IMR-90 (cell line): ENCODE data around the gene PDZD11. TPM values are rescaled to one million over a fixed set of nuclear protein-coding genes. Genes with fewer than 3 reads are reported as not detected.

ENCODE experiments used
- ATAC-seq: fragments of 200-7000 bp; cut with Tn5 transposase; 2 replicates; pipeline ENCODE4 v1.9.1; 2020; ENCODE audit warnings: low read depth, mild to moderate bottlenecking, moderate library complexity
- BruUV-seq: library from RNA; stranded (reverse); fragments of 400-500 nt; replicated peaks from 2 replicates; lab custom pipeline; 2021; lab: Mats Ljungman, UMichigan
- CTCF ChIA-PET: fragments of 300-600 bp; formaldehyde crosslinking; extraction: SDS; loops from one replicate; lab custom pipeline; 2021; ENCODE audit warnings: antibody characterized with exemption; lab: Yijun Ruan, JAX
- POLR2A ChIA-PET: fragments of 300-600 bp; sonication (Branson Sonifier 250); formaldehyde crosslinking; loops from one replicate; lab custom pipeline; 2022; ENCODE audit warnings: antibody characterized with exemption; ENCODE audit not compliant: unreplicated experiment; lab: Charles Lee
- DNase-seq: peaks from one replicate; pipeline ENCODE4 v3.0.0; 2013
- H2AFZ ChIP-seq: replicated peaks from 2 replicates; pipeline ENCODE3; 2013; ENCODE audit warnings: low read length, mild to moderate bottlenecking; ENCODE audit not compliant: poor library complexity
- H2AK5ac ChIP-seq: 2 replicates; pipeline ENCODE4 v1.6.1; 2013; ENCODE audit warnings: low read depth, low read length, inconsistent platforms
- H2AK9ac ChIP-seq: replicated peaks from 2 replicates; pipeline ENCODE3; 2013; ENCODE audit warnings: mild to moderate bottlenecking, low read depth, low read length, moderate library complexity; ENCODE audit not compliant: poor library complexity
- H2BK120ac ChIP-seq: 2 replicates; pipeline ENCODE4 v1.6.1; 2013; ENCODE audit warnings: low read depth, low read length, inconsistent platforms
- H2BK15ac ChIP-seq: 3 replicates; pipeline ENCODE4 v1.6.1; 2013; ENCODE audit warnings: low read depth, low read length, inconsistent platforms
- H2BK20ac ChIP-seq: 2 replicates; pipeline ENCODE4 v1.6.1; 2013; ENCODE audit warnings: low read depth, mild to moderate bottlenecking, inconsistent platforms, low read length, moderate library complexity
- H2BK5ac ChIP-seq: 2 replicates; pipeline ENCODE4 v1.6.1; 2013; ENCODE audit warnings: mild to moderate bottlenecking, low read depth, low read length, inconsistent platforms; ENCODE audit not compliant: poor library complexity, severe bottlenecking
- H3K14ac ChIP-seq: replicated peaks from 2 replicates; pipeline ENCODE4 v1.6.1; 2013; ENCODE audit warnings: low read depth, low read length, inconsistent platforms
- H3K18ac ChIP-seq: 2 replicates; pipeline ENCODE4 v1.6.1; 2013; ENCODE audit warnings: low read depth, low read length, control low read depth
- H3K23ac ChIP-seq: 2 replicates; pipeline ENCODE4 v1.6.1; 2013; ENCODE audit warnings: low read depth, low read length, inconsistent platforms
- H3K27ac ChIP-seq: 2 replicates; pipeline ENCODE4 v1.5.1; 2013; ENCODE audit warnings: mild to moderate bottlenecking, control low read depth, low read length; ENCODE audit not compliant: insufficient read depth
- H3K27me3 ChIP-seq: 2 replicates; pipeline ENCODE4 v1.6.1; 2013; ENCODE audit warnings: low read length; ENCODE audit not compliant: control insufficient read depth, insufficient read depth
- H3K36me3 ChIP-seq: 2 replicates; pipeline ENCODE4 v1.6.1; 2013; ENCODE audit warnings: low read length, mixed read lengths; ENCODE audit not compliant: control insufficient read depth, insufficient read depth
- H3K4ac ChIP-seq: 2 replicates; pipeline ENCODE4 v1.6.1; 2013; ENCODE audit warnings: low read depth, low read length, inconsistent platforms
- H3K4me1 ChIP-seq: 2 replicates; pipeline ENCODE4 v1.6.1; 2013; ENCODE audit warnings: low read length, mixed read lengths; ENCODE audit not compliant: control insufficient read depth, insufficient read depth
- H3K4me2 ChIP-seq: 2 replicates; pipeline ENCODE4 v1.6.1; 2013; ENCODE audit warnings: low read depth, mild to moderate bottlenecking, control low read depth, low read length, moderate library complexity
- H3K4me3 ChIP-seq: 2 replicates; pipeline ENCODE4 v1.5.1; 2013; ENCODE audit warnings: low read depth, mild to moderate bottlenecking, control low read depth, low read length, moderate library complexity; ENCODE audit not compliant: insufficient read depth
- H3K56ac ChIP-seq: 2 replicates; pipeline ENCODE4 v1.6.1; 2013; ENCODE audit warnings: low read length, inconsistent platforms; ENCODE audit not compliant: insufficient read depth; ENCODE audit errors: extremely low read depth
- H3K79me1 ChIP-seq, 2 experiments: 2 replicates each; pipeline ENCODE4 v1.6.1; 2013; ENCODE audit warnings: low read length in 2 of 2, inconsistent platforms in 1 of 2, low read depth in 1 of 2
- H3K9ac ChIP-seq: 2 replicates; pipeline ENCODE4 v1.6.1; 2013; ENCODE audit warnings: low read depth, low read length, control low read depth
- H3K9me1 ChIP-seq: 2 replicates; pipeline ENCODE4 v1.6.1; 2013; ENCODE audit warnings: low read length, inconsistent platforms; ENCODE audit not compliant: insufficient read depth
- H3K9me3 ChIP-seq: 2 replicates; pipeline ENCODE4 v1.6.1; 2013; ENCODE audit warnings: low read length; ENCODE audit not compliant: control insufficient read depth, insufficient read depth
- H4K20me1 ChIP-seq: 2 replicates; pipeline ENCODE4 v1.6.1; 2013; ENCODE audit warnings: low read length, inconsistent platforms; ENCODE audit not compliant: insufficient read depth
- H4K5ac ChIP-seq: 2 replicates; pipeline ENCODE4 v1.6.1; 2013; ENCODE audit warnings: mild to moderate bottlenecking, low read depth, low read length, control low read depth
- H4K8ac ChIP-seq, 2 experiments: 2 replicates each; pipeline ENCODE4 v1.6.1; 2013; ENCODE audit warnings: low read depth in 2 of 2, low read length in 2 of 2, control low read depth in 1 of 2, inconsistent platforms in 1 of 2
- H4K91ac ChIP-seq: 2 replicates; pipeline ENCODE4 v1.6.1; 2013; ENCODE audit warnings: low read depth, low read length, inconsistent platforms; ENCODE audit not compliant: insufficient read depth
- CHD1 ChIP-seq: IDR thresholded peaks from 2 replicates; pipeline ENCODE4 v1.6.1; 2012; ENCODE audit warnings: low read depth, low read length, improper control_type of control experiment
- FOS ChIP-seq: fragments of 150-350 bp; IDR thresholded peaks from 2 replicates; pipeline ENCODE4 v1.6.1; 2016; ENCODE audit warnings: low read depth, low read length
- MAFK ChIP-seq: IDR thresholded peaks from 2 replicates; pipeline ENCODE4 v1.6.1; 2012; ENCODE audit warnings: low read depth, low read length, improper control_type of control experiment
- MXI1 ChIP-seq: IDR thresholded peaks from 2 replicates; pipeline ENCODE4 v1.6.1; 2012; ENCODE audit warnings: low read depth, mild to moderate bottlenecking, low read length, moderate library complexity, borderline replicate concordance
- POLR2A ChIP-seq: IDR thresholded peaks from 2 replicates; pipeline ENCODE4 v1.6.1; 2012; ENCODE audit warnings: mild to moderate bottlenecking, low read depth, low read length
- RAD21 ChIP-seq: IDR thresholded peaks from 2 replicates; pipeline ENCODE4 v1.6.1; 2012; ENCODE audit warnings: low read length, improper control_type of control experiment
- RCOR1 ChIP-seq: IDR thresholded peaks from 2 replicates; pipeline ENCODE4 v1.6.1; 2012; ENCODE audit warnings: mild to moderate bottlenecking, low read length, improper control_type of control experiment; ENCODE audit not compliant: insufficient replicate concordance
- RFX5 ChIP-seq: IDR thresholded peaks from 2 replicates; pipeline ENCODE4 v1.8.0; 2012; ENCODE audit warnings: low read depth, mild to moderate bottlenecking, low read length, moderate library complexity
- SMC3 ChIP-seq: fragments of 150-350 bp; IDR thresholded peaks from 2 replicates; pipeline ENCODE4 v1.6.1; 2016; ENCODE audit warnings: low read depth, mild to moderate bottlenecking, antibody characterized with exemption, low read length, moderate library complexity
- WGBS, 2 experiments: methylation state at CpG; one replicate each; pipeline versions ENCODE4 v1.1.5 to v1.1.7; 2013; ENCODE audit warnings: missing lambda C conversion rate in 2 of 2; ENCODE audit not compliant: insufficient read length in 1 of 2; ENCODE audit errors: extremely low coverage in 2 of 2; 5-methylcytosine and 5-hydroxymethylcytosine counted together
- dilution Hi-C: fragments of 300-500 bp; cut with HindIII; formaldehyde crosslinking; loops from one replicate; pipeline ENCODE4 v1.14.3; 2018; ENCODE audit warnings: low sequenced_read_pairs; ENCODE audit not compliant: unreplicated experiment
- in situ Hi-C: fragments of 300-500 bp; cut with MboI; formaldehyde crosslinking; loops from 3 replicates; pipeline ENCODE4 v1.14.3; 2019; ENCODE audit warnings: low sequenced_read_pairs, inconsistent platforms, mixed read lengths
- intact Hi-C: fragments of 100-400 bp; cut with micrococcal nuclease; formaldehyde crosslinking; loops from 2 replicates; pipeline ENCODE4 v1.10.0; 2022
- polyA plus RNA-seq, 3 experiments: library from polyadenylated mRNA; depleted of rRNA; stranded (reverse); fragments of >200 nt; gene quantifications; 2 replicates each; pipeline ENCODE4 v1.2.3, GENCODE V29; 2012; ENCODE audit warnings: low replicate concordance in 1 of 3
- total RNA-seq: library from RNA; depleted of rRNA; stranded (reverse); fragments of >200 nt; gene quantifications from 2 replicates; pipeline ENCODE4 v1.2.3, GENCODE V29; 2012
- TF ChIP-seq, protein P1 (sequence below): conservative IDR thresholded peaks from 2 replicates; pipeline ENCODE4 v1.5.1; 2012; ENCODE audit warnings: mild to moderate bottlenecking, low read depth, low read length, improper control_type of control experiment

The PDZD11 gene
- total and polyA plus RNA-seq, 2 of the 4 experiments (the other 2 are of a cell fraction) = 84.1 to 100 TPM

DNA sequence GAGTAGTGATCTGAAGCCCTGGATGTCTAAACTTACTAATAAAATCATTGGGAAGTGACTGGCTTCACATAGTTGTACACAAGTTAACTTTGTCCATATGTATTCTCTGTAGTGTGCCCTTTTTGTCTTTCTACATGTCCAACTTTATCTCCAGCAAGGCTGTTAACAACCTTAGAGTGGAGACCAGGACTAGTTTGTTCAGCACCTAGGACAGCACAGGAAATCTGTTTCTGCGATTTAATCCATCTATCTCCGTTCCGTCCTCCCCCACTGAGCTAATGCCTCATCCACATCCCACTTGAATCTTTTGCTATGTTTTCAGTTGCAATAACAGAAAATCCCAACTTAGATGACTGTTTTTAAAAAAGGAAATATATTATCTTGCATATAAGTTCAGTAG lies 24.9 kb downstream of the PDZD11 start:
- Histone ChIP-seq H3K9me3 (no peaks in the 10 kb centered on the region), H2BK20ac (no peak overlapping the region), H3K79me1 (no peaks in the 10 kb centered on the region), H3K9ac (no peak overlapping the region), H3K9me1 (no peaks in the 10 kb centered on the region), H3K4ac (no peak overlapping the region), H3K27ac (no peak overlapping the region), H3K18ac (no peak overlapping the region), H4K5ac (no peak overlapping the region), H4K8ac (no peak overlapping the region), H2AK5ac (no peak overlapping the region), H3K4me3 (no peak overlapping the region), H2BK5ac (no peak overlapping the region), H3K23ac (no peak overlapping the region), H3K4me1 (no peaks in the 10 kb centered on the region), H4K91ac (no peak overlapping the region), H3K14ac (no peak overlapping the region), H3K56ac (no peak overlapping the region), H2AFZ (no peak overlapping the region), H3K27me3 (peaks cover 11% of the 10 kb centered on the region), H2BK15ac (no peak overlapping the region), H3K36me3 (no peaks in the 10 kb centered on the region), H4K20me1 (no peaks in the 10 kb centered on the region), H2AK9ac (no peak overlapping the region), H3K4me2 (no peak overlapping the region), H2BK120ac (no peak overlapping the region)
- no peak for DNase-seq
- POLR2A ChIA-PET = no interaction called here
- TF ChIP-seq MXI1 (no peak), CHD1 (no peak), RFX5 (no peak), RAD21 (no peak), MAFK (no peak), POLR2A (no peak), RCOR1 (no peak), SMC3 (no peak), FOS (no peak)
- TF ChIP-seq, protein P1, sequence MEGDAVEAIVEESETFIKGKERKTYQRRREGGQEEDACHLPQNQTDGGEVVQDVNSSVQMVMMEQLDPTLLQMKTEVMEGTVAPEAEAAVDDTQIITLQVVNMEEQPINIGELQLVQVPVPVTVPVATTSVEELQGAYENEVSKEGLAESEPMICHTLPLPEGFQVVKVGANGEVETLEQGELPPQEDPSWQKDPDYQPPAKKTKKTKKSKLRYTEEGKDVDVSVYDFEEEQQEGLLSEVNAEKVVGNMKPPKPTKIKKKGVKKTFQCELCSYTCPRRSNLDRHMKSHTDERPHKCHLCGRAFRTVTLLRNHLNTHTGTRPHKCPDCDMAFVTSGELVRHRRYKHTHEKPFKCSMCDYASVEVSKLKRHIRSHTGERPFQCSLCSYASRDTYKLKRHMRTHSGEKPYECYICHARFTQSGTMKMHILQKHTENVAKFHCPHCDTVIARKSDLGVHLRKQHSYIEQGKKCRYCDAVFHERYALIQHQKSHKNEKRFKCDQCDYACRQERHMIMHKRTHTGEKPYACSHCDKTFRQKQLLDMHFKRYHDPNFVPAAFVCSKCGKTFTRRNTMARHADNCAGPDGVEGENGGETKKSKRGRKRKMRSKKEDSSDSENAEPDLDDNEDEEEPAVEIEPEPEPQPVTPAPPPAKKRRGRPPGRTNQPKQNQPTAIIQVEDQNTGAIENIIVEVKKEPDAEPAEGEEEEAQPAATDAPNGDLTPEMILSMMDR = no peak
- CTCF ChIA-PET = no interaction called here
- dilution Hi-C loops (no loop called here), intact Hi-C loops (no loop called here), in situ Hi-C loops (no loop called here)
- no CpG with 5 or more reads among the region's 3 CpGs for WGBS, 2 experiments
- ATAC-seq = no peak
- no TSS peak for BruUV-seq
